NCI-H1436 treated with DMSO at 0.1 percent for 48 hours (cell line): ENCODE data around the gene ROMO1.
"Not testable (repeated sequence)": the region's sequence is repeated elsewhere in the genome, so short reads cannot be mapped to it uniquely, and the experiment has no call there.

ENCODE experiments used
- DNase-seq: peaks from one replicate; lab custom pipeline; 2025; lab: John Stamatoyannopoulos, UW

Gene ROMO1

DNA sequence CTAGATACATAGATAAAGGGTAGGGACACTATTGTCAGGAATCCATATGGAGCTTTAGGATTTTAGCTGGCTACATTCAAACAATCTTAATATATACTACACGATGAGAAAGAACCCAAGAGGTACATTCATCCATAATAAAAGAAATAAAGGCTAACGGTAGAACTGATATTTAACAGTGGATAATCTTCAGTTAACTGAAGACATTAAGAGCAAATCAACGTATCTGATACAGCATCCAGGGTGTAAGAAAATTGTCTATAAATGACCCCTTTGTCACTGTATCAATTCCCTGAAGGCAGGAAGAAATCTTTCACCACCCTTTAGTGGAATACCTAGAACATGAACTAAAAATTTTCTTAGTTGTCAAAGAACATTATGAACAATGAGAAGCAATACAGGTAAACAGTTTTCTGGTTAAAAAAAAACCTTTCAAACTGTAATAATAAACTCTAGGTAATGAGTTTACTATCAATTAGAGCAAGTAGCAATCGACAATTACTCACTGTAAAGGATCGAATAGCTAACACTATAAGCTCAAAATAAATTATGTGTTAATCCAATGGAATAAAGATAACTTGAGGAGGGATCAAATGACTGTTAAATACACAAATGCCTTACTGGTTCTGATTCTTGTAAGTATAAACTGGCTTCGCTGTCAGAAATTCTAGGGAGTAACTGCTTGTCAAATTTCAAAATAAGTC, 11.8 kb downstream of the ROMO1 start:
- no peak for DNase-seq

DNA sequence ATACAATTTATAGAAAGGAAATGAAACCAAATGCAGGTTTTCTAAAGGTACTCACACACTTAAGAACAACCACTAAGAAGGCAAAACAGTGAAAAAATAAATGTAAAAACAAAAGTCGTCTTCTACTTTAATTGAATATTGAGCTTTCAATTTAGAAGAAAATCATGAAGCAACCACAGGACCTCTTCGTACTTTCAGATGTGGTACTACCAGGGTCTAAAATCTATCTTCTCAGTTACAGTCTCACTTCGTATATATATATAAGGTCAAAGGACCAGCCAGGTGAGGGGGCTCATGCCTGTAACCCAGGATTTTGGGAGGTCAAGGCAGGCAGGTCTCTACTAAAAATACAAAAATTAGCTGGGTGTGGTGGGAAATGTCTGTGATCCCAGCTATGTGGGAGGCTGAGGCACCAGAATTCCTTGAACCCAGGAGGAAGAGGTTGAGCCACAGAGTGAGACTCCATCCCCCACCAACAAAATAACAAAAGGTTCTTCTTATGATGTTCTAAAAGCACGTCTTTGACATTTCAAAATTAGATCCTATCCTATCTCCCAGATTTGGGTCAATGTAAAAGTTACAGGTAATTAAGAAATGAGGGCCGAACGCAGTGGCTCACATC, 12.5 kb downstream of the ROMO1 start:
- no peak for DNase-seq

DNA sequence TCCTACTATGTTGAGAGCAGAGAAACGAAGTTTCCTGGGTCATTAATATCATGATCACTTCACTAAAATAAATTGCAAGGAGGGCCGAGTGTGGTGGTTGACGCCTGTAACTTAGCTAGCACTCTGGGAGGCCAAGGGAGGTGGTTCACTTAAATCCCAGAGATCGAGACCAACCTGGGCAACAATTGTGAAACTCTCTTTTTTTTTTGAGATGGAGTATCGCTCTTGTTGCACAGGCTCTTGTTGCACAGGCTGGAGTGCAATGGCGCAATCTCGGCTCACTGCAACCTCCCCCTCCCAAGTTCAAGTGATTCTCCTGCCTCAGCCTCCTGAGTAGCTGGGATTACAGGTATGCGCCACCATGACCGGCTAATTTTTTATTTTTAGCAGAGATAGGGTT, 13.9 kb downstream of the ROMO1 start:
- not testable (repeated sequence) for DNase-seq

DNA sequence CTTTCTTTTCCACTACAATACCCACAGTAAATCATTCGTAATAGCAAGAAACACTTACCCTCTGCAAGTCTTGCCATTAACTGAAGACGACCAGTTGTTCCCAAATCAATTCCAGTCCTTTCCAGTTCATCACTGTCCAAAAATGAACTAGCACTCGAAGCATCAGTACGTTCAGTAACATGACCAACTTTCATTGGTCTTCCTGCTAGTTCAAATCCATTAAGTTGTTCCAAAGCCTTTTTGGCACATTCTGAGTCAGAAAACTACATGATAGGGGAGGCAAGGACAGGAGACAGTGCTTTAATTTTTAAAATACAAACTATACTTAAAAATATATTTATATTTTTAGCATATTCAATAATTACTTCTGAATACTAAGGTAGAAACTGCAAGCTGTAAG, 14.9 kb downstream of the ROMO1 start:
- DNase-seq, result no peak

DNA sequence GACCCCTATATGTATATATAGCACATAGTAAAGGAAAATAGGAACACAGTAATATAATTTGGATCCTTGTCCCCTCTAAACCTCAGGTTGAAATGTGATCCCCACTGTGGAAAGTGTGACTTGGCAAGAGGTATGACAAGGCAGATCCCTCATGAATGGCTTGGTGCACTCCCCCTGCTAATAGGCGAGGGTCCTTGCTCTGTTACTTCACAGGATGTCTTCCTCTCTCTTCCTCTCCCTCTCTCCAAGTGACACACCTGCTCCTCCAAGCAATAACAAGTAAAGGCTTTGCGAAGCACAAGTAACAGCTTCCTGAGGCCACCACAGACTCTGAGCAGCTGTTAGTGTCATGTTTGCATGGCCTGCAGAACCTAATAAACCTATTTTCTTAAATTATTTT, 16.4 kb downstream of the ROMO1 start:
- DNase-seq, result no peak

DNA sequence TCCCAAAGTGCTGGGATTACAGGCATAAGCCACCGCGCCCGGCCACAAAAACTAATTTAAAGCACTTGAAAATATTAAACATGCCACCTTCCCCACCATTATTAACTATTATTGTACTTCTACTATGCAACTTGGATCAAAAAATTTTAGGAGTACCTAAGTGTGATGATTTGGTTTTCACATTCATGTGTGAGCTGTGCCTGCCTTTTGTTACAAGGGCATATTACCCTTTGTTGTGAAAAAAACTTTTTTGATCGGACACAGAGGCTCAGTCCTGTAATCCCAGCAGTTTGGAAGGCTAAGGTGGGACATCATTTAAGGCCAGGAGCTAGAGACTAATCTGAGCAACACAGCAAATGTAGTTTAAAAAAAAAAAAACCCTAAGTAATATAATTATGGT, 17.1 kb downstream of the ROMO1 start:
- no peak for DNase-seq

DNA sequence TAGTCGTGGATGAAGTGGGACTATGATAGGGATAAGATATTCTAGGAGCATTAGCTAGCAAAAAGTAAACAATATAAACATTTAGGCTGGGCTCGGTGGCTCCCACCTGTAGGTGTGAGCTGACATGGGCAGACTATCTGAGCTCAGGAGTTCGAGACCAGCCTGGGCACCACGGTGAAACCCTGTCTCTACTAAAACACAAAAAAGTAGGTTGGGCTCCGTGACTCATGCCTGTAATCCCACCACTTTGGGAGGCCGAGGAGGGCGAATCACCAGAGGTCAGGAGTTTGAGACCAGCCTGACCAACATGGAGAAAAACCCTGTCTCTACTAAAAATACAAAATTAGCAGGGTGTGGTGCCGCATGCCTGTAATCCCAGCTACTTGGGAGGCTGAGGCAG, 19.1 kb downstream of the ROMO1 start:
- not testable (repeated sequence) for DNase-seq

DNA sequence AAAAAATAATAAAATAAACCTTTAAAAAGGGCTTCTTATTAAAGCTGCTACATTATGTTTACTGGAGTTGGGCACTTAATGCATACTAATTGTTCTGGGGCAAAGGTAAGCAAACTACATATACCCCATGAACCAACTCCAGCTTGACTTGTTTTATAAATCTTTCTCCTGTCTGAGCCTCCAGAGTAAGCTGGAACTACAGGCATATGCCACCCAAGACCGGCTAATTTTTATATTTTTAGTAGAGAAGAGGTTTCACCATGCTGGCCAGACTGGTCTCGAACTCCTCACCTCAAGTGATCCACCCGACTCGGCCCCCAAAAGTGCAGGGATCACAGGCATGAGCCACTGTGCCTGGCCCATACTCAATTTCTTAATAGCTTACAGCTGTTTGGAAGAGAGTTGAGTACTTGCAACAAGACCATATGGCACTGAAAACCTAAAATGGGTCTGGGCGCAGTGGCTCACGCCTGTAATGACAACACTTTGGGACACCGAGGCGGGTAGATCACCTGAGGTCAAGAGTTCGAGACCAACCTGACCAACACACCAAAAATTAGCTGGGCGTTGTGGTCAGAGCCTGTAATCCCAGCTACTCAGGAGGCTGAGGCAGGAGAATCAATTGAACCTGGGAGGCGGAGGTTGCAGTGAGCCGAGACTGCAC, 19.9 kb downstream of the ROMO1 start:
- DNase-seq, result no peak

DNA sequence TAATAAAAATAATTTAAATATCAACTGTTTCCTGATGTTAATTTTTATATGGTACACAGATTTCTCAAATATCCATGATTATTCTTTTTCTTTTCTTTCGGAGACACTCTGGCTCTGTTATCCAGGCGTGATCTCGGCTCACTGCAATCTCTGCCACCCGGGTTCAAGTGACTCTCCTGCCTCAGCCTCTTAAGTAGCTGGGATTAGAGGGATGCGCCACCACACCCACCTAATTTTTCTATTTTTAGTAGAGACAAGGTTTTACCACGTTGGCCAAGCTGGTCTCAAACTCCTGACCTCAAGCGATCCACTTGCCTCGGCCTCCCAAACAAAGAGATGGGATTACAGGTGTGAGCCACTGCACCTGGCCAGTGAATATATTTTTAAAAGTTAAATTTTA, 20.5 kb downstream of the ROMO1 start:
- DNase-seq, result no peak

DNA sequence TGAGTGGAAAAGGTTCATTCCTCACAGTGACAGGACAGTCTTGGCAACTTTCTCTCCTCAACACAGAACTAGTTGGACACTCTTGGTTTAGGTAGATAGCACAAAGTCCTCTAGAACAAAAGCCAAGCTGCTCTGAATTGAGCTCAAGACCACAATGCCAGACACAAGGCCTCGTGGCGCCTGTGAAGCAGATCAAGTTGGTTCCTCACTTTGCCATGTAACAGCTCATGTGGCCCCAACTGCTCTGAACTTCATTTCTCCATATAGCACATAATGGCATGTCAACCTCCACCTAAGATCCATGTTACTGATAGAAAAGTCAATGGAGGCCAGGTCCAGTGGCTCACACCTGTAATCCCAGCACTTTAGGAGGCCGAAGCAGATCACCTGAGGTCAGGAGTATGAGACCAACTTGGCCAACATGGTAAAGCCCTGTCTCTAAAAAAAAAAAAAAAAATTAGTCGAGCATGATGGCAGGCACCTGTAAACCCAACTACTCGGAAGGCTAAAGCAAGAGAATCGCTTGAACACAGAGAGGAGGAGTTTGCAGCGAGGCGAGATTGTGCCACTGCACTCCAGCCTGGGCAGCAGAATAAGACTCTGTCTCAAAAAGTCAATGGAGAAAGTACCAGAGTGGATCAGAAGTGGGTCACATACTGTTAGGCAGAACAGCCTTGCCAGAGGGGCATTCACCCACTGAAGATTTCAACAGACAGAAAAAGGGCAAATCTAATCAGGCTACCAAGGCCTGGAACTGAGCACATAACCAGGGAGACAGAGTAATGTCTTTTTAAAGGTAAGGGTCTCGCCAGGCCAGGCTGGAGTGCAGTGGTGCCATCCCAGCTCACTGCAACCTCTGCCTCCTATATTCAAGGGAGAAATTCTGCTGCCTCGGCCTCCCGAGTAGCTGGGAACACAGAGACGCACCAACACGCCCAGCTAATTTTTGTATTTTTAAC, 21.2 kb downstream of the ROMO1 start:
- no peak for DNase-seq

DNA sequence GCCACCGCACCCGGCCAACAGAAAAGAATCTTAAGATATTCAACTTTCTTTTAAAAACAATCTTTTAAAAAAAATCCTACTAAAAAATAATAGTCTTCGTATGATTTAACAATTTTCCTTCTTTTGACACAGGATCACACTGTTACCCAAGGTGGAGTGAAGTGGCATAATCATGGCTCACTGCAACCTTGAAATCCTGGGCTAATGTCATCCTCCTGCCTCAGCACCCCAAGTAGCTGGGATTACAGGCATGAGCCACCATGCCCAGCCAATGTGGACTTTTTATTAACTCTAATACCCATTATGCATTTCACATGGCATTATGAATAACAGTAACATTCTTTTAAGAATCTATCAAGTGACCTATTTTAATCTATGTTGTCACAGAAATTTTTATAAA, 22.0 kb downstream of the ROMO1 start:
- DNase-seq, result no peak

DNA sequence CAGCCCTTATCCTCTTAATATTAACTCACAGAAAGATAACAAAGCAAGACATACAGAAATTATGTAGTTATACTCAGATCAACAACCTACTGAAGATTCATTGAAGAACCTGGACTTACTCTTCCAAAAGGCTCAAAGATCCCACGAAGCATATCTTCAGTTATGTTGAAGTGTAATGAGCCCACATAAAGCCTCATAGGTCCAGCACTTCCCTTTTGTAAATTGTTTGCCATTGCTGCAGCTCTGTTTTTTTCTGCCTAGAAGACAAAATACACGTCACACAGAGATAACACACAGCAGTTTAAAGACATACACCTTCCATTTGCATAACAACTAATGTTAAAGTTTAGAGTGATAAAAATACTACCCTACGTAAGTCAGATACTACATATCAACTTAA, 22.4 kb downstream of the ROMO1 start:
- DNase-seq, result no peak

DNA sequence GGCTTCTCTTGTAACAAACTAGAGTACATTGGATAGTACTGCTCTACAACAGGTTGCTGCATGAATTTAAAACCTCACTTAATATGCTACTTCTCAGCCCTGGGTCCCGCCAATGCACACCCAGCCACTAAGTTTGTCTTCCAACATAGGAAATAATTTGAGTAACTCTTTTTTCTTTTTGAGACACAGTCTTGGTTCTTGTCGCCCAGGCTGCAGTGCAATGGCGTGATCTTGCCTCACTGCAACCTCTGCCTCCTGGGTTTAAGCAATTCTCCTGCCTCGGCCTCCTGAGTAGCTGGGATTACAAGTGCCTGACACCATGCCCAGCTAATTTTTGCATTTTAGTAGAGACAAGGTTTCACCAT, 24.1 kb downstream of the ROMO1 start:
- not testable (repeated sequence) for DNase-seq

DNA sequence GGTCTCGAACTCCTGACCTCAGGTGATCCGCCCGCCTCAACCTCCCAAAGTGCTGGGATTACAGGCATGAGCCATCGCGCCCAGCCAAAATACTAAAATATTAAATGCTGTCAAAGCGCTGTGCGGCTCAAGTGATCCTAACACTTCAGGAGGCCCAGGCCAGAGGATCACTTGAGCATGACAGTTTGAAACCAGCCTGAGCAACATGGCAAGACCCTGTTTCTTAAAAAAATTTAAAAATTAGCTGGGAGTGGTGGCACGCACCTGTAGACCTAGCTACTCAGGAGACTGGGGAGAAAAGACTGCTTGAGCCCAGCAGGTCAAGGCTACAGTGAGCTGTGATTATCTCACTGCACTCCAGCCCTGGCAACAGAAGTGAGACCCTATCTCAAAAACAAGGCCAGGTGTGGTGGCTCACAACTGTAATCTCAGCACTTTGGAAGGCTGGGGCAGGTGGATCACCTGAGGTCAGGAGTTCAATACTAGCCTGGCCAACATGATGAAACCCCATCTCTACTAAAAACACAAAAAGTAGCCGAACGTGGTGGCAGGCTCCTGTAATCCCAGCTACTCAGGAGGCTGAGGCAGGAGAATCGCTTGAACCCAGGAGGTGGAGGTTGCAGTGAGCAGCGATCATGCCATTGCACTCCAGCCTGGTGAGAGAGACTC, 24.6 kb downstream of the ROMO1 start:
- DNase-seq, result not testable (repeated sequence)

DNA sequence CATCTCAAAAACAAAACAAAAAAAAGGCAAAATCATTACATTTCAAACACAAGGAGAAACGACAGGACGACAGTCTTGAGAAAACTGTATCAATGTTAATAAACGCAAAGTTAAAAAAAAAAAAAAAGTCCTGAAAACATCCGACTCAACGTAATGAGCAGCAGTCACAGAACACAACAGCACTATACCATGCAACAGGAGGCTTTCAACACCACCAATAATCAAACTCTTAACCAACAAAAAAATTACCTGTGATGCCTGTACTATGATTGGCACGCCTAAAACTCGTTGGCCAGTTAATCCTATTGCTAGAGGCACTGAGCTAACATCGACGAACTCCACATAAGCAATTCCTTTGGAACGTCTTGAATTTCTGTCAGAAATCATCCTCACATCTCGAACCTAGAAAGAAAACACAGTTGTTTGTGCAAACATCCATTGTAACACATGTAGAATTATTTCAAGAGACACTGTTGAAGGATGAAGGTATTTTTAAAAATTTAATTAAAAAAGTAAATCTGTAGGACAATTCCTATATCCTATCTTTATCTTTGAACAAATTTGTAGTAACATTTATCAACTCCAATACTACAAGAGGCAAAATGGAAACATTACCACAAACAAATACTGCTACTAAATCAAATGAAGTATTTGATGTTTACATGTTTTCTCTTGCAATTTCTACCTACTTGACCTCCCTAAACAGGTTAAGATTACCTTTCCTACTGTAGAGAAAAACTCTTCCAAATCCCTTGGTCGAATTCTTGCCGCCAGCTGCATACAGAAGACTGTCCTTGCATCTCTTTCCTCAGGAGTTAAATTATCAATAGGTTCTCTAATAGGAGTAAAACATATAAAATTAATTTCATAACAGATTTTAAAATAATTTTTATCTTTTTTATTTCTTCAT, 25.4 kb downstream of the ROMO1 start:
- no peak for DNase-seq

DNA sequence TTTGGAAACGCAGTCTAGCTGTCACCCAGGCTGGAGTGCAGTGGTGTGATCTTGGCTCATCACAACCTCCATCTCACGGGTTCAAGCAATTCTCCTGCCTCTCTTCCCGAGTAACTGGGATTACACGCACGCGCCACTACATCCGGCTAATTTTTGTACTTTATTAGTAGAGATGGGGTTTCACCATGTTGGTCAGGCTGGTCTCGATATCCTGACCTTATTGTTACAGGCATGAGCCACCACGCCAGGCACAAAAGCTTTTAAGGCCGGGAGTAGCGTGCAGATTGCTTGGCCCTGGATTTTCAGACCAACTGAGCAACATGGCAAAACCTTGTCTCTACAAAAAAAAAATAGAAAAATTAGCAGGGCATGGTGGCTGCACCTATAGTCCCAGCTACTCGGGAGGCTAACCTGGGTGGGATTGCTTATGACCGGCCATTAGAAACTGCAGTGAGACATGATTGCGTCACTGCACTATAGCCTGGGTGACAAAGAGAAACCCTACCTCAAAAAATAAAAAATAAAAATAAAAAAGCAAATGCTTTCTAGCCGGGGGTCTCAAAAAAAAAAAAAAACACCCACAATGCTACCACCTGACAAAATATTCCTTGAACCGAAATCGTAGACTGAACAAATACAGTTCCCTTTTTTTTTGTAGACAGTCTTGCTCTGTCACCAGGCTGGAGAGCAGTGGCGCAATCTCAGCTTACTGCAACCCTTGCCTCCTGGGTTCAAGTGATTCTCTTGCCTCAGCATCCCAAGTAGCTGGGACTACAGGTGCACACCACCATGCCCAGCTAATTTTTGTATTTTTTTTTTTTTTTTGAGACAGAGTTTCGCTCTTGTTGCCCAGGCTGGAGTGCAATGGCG, 27.9 kb downstream of the ROMO1 start:
- no peak for DNase-seq

DNA sequence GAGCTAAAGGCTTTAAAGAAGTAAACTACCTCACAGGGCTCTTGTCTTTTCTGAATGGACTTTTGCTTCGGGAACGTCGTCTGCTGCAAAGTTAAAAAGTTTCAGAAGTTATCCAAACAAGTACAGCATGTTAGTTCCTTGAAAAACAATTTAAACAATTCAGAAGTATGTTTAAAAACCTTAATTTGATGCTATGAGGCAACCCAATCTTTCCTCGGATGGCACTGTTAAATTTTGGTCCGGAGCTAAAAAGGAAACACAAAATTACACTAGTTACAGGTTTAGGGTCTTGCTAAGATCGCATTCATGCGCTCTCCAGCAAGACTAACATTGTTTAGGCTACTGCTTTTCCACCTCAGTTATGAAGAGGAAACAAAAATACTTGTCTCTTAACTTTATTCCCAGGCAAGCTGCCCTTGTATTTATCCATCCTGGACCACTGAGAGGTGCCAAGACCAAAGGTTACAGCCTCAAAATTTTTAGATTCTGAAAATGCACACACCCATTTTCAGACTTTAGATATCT, 30.1 kb downstream of the ROMO1 start:
- no peak for DNase-seq

DNA sequence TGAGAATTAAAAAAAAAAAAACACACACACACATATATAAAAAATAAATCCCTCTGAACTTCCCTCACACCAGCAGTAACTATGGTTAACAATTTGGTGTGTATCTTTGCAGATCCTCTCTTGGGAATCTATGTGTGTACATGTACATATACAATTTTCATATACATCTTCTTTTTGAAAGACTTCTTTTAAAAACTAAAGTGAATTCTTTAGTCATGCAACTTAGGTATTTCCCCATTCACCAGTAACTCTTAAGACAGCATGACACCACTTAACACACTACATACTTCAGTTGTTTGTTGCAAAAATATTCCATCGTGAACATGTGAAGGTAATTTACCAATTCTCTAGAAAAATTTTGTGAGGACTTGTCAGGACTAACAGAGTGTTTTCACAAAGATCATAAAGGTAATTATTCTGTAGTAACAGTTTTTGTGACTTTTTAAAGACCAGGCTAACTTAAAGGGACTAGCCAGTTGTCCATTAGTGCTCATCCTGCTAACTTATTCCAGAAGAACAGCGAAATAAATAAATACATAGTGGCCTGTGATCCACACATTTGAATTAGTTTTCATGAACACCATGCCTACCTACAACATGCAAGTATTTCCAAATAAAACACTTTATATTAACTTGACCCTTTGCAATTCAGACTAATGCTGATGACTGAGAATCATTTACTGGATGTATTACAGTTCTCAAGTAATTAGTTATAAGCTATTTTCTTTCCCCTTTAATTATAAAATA, 30.8 kb downstream of the ROMO1 start:
- no peak for DNase-seq
